GM21529 (cell line): ENCODE data around the gene KISS1.

ENCODE experiments used
- ATAC-seq: cut with Tn5 transposase; IDR thresholded peaks from one replicate; pipeline ENCODE4 v1.9.1; 2021; ENCODE audit not compliant: unreplicated experiment

KISS1 gene

GRCh38 chr1:204141131-204141530 is 55.2 kb downstream of the KISS1 start:
- no peak for ATAC-seq
